ELR (cell line): ENCODE measurements around the gene ZBTB47.
A peak's percentile ranks its signal among the peaks of the same experiment; 100 is the strongest.

Source experiments
- DNase-seq: peaks from one replicate; pipeline ENCODE4 v3.0.0-alpha.2; 2015; ENCODE audit warnings: low read depth

Gene ZBTB47

DNA sequence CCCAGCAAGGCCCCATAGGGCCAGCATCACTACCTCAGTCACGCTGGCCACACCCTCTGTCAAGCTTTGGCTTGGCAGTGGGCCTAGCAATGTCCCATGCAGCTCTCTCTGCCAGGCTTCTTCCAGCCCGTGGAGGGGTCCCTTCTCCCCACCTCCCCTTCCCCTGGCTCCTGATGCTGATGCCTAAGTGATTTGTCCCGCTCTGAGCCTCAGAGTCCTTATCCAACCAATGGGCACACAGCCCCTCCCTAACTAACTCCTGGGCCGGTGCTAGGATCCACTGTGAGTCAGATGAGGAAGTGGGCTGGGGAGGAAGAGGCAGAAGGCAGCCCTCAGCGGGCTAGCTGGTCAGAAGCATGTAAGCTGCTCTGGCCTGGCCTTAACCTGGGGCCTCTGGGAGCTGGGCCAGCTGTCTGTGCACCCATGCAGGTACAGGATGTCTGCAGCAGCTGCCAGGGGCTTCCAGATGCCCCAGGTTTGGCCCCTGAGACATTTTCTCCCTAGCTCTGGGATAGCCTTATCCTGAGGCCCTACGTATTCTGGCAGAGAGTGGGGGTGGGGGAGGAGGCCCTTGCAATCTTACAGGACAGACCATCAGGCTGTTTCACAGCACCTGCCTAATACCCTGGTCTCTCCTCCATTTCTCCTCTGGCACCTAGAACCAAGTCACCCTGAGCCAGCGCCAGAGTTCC, 740 bp upstream of the ZBTB47 start:
- peak; percentile 89 for DNase-seq

DNA sequence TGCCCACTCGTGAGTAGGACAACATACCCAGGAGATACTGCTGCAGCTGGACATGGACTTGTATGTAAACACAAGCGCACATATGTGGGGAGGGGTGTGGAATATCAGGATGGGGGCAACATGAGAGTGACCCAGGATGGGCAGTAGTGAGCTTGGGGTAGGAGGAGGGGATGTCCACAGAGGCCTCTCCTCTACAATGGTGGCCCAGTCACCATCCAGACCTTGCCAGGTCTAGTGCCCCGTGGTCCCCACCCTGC, 266 bp upstream of the ZBTB47 start:
- no peak for DNase-seq

DNA sequence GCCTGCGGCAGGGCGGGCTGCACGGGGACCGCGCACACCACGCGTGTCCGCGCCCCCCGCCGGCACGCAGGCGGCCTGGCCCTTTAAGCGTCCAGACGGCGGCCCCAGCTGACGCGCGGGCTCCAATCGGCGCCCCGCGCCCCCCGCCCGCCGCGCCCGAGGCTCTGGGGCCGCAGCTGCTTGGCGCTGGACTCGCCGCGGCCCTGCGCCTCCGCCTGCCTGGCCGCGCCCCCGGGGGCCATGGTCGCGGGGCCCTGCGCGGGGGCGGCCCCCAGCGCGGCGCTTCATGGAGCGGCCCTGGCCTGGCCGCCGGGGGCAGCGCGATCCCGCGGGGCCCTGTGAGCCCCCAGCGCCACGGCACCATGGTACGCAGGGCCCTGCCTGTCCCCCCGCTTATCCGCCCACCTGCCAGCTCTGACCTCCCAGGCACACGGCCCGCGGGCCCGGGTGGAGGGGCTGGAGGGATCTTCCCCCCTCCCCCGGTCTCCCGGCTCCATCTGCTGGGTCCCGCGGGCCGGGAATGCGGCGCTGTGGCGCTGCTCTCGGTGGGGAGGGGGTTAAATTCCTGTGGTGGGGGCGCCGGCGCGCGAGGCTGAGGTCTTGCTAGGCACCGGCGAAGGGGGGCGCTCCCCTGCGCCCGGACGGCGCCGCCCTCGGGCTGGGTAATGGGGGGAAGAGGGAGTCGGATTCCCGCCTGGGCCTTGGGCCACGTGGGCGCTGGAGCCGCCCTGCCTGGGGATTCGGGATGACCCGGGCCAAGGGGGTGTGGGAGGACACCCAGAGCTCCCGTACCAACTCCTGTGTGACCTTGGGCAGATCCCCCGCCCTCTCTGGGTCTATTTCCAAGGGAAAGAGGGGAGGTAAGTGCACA, 1.1 kb downstream of the ZBTB47 start:
- peak; percentile 53 for DNase-seq

DNA sequence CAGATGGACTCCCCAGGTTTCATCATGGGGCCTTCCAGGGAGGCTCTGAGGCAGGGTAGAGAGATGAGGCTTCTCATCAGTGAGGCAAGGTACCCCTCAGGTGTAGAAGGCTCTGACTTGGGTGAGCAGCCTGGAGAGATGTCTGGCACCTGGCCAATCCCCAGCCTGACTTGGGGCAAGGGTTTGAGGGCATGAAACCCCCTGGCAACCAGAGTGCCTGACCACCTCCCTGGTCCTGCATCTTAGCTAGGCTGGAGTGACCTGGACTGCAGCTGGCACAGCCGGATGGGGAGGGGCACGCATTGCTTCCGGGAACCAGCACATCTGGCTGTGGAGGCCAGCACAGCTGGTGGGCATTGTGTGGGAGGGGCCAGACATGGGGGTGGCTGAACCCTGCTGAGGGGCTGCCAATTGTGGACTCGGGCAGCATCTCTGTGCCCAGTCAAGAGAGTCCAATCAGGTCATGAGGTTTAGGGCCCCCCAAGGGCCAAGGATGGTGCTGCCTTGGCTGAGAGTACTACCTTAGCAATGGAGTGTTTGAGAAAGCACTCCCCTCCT, 1.9 kb downstream of the ZBTB47 start:
- DNase-seq, result no peak

DNA sequence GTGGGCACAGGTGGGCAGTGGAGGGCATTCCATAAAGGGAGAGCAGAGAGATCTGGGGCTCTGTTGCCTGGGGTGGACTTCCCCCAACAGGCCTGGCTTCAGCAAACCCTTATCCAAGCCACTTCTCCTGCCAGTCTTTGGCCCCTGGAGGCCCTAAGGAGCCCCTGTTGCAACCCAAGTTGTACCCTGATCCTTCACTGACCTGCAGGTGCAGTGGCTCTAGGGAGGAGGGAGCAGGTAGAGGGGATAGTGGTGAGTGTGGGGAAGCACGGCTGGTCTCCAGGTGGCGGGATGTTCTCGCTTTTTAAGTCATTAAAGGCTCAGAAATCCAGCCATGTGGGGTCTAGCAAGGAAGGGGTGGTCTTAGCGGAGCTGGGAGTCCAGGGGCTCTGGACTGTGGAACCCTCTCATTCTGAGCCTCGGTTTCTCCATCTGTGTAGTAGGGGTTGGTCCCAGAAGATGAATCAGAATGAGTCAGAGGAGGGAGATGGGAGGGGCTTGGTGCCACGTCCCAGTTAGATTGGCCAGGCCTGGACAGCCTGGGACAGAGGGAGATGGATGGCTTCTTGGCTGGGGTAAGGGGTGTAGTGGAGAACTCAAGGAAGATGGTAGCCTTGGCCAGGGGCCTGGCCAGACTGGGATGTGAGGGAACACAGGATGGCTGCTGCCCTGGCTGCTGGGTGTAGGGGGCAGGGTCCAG, 2.6 kb downstream of the ZBTB47 start:
- DNase-seq, result peak; percentile 59

DNA sequence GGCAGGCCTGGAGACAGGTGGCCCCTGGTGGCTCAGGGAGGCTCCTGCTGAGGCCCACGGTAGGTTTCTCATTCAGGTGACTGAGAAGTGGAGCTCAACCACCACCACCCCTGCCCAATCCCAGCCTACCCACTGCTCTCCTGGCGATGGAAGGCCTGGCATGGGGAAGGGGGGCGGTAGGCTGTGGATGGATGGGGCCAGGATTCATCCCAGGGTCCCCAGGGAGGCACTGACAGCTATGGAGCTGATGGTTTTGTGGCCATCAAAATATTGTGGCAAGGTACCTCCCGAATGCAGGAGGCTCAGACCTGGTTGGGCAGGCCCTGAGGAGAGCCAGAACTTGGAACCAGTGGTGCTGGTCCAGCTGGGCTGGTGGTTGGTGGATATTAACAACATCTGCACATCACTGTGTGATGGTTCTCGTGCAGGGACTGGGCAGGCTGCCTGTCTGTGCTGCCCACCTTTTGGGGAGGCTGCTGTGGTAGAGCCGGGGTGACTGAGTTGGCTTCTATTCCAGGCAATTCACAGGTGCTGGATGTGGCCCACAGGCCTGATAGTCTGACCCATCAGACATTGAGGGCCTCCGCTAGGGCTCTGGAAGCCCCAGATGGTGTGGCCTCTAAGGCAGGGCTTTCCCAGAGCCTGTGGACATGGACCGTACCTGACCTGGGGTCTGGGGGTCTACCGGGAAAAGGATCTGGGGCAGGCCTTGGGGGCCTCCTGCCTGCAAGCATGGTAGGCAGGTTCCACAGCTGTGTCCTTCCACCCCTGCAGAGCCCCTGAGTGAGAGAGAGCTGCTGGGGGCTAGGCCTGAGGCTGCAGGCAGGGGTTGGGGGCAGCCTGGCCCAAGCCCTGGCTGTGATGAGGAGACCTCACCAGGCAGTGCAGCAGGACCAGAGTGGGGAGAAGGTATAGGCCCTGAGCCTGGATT, 3.4 kb downstream of the ZBTB47 start:
- no peak for DNase-seq

DNA sequence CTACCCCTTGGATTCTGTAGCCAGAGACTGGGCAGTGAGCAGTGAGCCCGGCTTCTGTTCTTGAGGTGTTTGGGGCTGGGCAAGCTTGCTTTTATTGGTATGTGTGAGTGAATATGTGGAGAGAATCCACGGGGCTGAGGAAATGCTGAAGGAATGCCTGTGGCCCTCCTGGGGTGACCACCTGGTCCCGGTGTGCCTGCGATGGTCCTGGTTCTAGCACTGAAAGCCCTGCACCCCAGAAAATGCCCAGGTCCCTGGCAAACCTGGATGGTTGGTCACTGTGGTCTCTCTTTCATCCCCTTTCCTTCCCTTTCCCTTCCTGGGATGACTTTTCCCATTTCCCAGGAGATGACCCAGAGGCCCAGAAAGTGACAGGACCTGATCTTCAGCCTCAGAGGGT, 4.2 kb downstream of the ZBTB47 start:
- DNase-seq, result no peak

DNA sequence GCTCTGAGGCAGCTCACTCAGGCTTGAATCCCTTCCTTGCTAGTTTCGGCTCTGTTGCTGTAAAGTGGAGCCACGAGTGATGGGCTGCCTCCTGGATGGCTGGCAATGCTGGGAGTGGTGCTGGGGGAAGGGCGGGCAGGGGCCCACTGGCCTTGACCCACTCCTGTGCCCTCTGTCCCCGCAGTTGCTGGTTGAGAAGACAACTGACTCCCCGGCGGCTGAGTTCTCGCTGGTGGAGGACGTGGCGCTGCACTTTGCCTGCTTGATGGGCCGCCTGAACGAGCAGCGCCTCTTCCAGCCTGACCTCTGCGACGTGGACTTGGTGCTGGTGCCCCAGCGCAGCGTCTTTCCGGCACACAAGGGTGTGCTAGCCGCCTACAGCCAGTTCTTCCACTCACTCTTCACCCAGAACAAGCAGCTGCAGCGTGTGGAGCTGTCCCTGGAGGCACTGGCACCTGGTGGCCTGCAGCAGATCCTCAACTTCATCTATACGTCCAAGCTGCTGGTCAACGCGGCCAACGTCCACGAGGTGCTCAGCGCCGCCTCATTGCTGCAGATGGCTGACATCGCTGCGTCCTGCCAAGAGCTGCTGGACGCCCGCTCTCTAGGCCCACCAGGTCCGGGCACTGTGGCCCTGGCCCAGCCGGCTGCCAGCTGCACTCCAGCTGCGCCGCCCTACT, 4.7 kb downstream of the ZBTB47 start:
- no peak for DNase-seq

DNA sequence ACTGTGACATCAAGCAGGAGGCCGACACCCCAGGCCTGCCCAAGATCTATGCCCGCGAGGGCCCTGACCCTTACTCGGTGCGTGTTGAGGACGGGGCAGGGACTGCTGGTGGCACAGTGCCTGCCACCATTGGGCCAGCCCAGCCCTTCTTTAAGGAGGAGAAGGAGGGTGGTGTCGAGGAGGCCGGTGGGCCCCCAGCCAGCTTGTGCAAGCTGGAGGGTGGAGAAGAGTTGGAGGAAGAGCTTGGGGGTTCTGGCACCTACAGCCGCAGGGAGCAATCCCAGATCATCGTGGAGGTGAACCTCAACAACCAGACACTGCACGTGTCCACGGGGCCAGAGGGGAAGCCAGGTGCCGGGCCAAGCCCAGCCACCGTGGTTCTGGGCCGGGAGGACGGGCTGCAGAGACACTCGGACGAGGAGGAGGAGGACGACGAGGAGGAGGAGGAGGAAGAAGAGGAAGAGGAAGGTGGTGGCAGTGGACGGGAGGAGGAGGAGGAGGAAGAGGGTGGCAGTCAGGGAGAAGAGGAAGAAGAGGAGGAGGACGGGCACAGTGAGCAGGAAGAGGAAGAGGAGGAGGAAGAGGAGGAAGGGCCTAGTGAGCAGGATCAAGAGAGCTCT, 5.4 kb downstream of the ZBTB47 start:
- DNase-seq, result no peak

DNA sequence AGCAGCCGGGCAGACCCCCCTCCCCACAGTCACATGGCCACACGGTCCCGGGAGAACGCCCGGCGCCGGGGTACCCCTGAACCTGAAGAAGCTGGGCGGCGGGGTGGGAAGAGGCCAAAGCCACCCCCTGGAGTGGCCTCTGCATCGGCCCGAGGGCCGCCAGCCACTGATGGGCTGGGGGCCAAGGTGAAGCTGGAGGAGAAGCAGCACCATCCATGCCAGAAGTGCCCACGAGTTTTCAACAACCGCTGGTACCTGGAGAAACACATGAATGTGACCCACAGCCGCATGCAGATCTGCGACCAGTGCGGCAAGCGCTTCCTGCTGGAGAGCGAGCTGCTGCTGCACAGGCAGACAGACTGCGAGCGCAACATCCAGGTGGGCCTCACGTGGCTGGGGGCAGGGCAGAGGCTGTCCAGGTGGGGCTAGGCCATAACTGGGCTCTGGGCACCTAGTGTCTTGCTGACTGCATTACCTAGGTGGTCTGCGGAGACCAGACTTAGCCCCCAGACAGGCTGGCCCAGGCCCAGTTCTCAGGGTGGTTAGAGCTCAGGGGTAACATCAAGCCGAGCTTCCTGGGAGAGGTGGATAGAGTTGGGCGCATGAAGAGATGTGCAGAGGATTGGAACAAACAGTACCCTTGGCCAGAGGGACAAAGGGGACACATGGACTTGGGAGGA, 6.1 kb downstream of the ZBTB47 start:
- no peak for DNase-seq

DNA sequence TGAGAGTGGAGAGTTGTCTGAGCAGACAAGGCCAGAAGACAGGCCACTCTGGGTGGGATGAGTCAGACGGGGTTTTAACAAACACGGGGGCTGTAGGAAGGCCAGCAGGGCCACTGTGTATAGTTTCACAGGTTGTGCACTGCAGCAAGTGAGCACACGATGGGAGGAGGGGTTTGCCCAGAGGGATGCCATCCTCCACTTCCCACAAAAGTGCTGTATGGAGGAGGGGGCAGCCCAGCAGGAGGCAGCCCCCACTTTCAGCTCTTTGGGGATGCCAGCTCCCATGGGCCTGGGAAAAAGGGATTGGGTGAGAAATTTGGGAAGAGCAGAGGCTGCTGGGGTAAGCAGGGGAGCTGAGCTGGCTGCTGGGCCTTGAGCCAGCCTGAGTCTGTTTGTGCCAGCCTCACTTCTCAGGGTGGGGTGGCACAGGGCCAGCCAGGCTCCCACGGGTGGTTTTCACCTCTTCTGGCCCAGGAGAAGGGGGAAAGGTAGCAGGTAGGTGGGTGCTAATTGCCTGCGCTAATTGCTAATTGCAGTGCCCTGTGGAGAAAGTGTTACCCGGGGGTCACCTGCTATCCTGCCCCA, 6.7 kb downstream of the ZBTB47 start:
- DNase-seq, result peak; percentile 13

DNA sequence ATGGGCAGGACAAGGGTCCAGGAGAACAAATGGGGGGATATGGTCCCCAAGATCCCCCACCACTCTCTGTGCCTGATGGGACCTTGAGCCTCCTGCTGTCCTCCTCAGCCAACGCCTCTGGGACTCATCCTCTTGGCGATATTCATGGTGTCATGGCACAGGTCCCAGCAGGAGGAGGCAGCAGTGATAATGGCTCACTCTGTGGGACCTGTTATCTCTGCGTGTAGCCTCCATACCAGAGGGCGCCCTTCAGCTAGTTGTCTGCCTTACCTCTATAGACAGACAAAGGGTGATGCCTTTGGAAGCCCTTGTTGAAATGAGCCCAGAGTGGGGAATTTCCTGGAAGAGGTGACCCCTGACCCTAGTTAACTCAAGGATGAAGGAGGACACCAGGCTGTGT, 7.4 kb downstream of the ZBTB47 start:
- DNase-seq, result peak; percentile 40

DNA sequence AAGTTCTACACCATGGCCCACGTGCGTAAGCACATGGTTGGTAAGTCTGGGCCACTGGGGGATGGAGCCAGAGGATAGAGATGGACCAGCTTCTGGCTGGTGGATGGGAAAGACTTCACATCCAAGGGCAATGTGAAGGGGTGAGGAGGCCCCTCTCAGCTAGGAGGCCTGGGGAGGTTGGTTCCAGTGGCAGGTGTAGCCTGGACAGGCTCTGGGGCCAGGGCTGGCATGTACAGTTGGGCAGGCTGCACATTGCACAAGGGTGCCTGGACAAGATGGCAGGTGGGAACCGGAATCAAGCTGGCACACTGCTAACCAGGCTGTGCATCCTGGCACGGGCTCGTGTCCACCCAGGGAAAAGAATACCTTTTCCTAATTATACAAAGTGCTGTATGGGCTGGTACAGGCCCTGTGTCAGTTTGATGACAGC, 8.1 kb downstream of the ZBTB47 start:
- DNase-seq, result no peak

DNA sequence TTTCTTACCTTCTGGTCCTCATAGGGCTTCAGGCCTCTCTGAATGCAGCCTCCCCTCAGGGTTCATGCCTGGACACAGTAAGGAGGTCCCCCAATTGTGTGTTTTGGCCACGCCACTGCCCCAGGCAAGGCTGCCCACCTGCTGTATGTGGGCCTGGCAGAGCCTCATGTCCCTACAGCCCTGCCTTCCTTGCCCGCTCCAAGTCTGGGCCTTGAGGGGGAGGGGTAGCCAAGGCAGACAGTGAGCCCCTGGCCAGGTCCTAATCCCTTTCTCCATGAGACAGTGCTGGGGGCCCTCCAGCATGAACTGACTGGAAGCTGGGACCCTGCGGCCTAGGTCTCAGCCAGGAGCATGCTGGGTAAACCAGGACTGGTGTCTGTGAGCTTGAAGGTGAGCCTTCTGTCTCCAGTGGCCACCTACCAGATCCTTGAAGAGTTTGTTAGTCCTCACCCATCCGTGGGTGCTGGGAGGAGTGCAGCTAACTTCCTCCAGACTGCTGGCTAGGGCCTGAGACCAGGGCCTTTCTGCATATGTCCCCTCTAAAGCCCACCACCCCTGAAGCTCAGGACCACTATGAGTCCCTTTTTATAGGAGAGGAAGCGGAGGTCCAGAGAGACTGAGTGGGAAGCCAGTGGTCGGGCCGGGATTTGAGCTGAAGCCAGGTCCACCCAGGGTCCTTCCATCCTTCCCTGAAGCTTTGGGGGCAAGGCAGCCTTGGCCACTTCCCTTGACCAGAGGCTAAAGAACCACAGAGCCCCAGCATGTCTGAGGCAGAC, 8.7 kb downstream of the ZBTB47 start:
- DNase-seq, result no peak

DNA sequence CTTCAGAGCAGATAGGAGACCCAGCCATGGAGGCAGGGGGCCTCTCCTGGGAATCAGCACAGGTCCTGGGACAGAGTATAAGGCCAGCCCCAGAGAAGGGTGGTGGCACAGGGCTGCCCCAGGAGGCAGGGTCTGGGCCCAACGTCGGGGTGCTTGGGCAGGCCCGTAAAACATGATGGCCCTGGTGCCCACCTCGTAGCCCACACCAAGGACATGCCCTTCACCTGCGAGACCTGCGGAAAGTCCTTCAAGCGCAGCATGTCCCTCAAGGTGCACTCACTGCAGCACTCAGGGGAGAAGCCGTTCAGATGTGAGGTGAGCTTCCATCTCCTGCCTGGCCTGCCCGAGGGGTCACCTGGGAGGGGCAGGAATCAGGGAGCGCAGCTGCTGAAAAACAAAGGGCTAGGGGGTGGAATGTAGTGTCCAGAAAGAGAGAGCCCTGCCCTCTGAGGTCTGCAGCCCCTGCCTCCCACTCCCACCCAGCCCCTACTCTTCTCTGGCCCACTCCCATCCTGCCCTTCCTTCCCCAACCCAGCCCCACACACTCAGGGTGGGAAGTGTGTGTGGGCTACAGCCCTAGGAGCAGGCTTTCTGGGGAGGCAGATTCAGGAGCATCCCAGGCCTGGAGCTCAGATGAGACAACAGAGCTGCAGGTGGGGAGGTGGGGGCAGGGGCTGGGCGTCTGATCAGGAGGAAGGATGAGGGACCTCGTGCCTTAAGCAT, 9.5 kb downstream of the ZBTB47 start:
- DNase-seq, result no peak

DNA sequence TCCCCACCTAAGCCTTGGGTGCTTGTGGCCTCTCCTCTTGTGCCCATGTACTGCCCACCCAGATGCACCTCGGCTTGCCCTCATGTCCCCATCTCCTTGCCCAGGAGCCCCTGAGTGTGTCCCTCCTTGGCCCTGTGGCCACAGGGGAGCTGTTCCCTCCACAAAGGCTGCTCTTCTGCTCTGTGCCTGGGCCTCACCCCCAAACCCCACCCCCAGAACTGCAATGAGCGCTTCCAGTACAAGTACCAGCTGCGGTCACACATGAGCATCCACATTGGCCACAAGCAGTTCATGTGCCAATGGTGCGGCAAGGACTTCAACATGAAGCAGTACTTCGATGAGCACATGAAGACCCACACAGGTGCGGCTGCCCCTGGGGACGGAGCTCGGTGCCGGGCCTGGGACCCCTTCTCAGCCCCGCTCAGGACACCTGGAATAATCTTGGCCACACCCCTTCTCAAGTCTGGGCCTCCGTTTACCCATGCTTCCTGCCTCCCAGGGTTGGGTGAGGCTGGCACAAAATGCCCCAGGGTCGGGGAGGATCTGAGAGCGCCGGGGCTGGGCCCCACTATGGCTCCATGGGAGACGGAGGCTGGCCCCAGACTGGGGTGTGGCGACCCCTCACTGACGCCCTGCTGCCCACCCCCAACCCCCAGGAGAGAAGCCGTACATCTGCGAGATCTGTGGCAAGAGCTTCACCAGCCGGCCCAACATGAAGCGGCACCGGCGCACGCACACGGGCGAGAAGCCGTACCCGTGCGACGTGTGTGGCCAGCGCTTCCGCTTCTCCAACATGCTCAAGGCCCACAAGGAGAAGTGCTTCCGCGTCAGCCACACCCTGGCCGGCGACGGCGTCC, 10.3 kb downstream of the ZBTB47 start:
- no peak for DNase-seq

DNA sequence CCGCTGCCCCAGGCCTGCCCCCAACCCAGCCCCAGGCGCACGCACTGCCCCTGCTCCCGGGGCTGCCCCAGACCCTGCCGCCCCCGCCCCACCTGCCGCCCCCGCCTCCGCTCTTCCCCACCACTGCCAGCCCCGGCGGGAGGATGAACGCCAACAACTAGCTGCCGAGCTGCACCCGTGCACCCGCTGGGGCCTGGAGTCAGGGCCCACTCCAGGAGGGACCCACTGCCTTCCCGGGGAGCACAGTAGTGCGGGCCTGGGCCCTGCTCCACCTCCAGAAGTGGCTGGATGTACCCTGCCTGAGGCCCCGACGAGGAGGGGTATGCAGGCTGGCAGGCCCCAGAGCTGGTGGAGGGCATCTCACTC, 10.9 kb downstream of the ZBTB47 start:
- DNase-seq, result no peak
